GM18508 (cell line): ENCODE data around the gene ZNF718.
"Not testable (repeated sequence)": the region's sequence is repeated elsewhere in the genome, so short reads cannot be mapped to it uniquely, and the experiment has no call there.

Experiments used
- ATAC-seq: cut with Tn5 transposase; IDR thresholded peaks from one replicate; pipeline ENCODE4 v1.9.1; 2021; ENCODE audit warnings: moderate number of reproducible peaks; ENCODE audit not compliant: insufficient read depth, unreplicated experiment

Gene ZNF718

DNA sequence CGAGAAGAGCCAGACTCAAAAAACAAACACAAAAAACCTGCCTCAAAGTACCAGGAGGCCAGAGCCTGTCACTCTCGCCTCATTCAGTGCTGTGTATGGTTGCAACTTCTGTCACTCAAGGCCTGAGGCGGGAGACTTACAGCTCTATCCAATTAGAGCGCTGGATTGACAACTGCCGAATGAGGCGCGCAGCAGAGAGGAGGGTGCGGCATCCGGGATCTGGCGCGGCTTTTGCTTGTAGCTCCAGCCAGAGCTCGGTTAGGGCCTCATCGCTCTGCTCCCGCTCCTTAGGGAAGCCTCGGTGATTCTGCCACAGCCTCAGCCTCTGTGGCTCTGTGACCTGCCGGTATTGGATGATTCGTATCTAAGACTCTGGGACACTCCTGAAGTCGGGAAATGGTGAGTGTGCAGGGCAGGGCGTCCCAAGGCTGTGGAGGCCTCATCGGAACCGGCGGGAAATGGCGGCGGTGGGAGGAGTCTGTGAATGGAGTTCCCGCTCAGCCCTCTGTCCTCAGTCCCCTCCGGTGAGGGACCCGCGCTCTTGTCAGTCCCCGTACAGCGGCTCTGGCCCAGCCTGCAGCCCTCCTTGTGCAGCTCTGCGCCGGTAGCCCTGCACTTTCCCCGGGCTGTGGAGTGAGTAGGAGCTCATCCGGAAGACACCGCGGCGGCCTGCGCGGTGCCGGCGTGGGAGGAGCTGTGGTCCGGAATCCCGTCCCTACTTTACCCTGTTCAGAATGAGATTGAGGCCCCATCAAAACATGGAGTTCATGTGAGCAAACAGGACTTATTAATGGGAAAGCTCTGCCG lies at the start of gene ZNF718:
ZNF718 (plus strand) TSS at position 227 of the 807 bp plus-strand sequence; CDS start at position 397, 170 bp downstream.
- peak; percentile 99 for ATAC-seq

- no peak for ATAC-seq
Measured at GRCh38 chr4:85951-86350, 38.4 kb upstream of the ZNF718 start.

DNA sequence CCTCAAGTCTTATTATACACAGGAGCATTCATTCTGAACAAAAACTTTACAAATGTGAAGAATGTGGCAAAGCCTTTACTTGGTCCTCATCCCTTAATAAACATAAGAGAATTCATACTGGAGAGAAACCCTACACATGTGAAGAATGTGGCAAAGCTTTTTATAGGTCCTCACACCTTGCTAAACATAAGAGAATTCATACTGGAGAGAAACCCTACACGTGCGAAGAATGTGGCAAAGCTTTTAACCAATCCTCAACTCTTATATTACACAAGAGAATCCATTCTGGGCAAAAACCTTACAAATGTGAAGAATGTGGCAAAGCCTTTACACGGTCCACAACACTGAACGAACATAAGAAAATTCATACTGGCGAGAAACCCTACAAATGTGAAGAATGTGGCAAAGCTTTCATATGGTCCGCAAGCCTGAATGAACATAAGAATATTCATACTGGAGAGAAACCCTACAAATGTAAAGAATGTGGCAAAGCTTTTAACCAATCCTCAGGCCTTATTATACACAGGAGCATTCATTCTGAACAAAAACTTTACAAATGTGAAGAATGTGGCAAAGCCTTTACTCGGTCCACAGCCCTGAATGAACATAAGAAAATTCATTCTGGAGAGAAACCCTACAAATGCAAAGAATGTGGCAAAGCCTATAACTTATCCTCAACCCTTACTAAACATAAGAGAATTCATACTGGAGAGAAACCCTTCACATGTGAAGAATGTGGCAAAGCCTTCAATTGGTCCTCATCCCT lies 37.6 kb upstream of the ZNF718 start:
- ATAC-seq, result not testable (repeated sequence)

DNA sequence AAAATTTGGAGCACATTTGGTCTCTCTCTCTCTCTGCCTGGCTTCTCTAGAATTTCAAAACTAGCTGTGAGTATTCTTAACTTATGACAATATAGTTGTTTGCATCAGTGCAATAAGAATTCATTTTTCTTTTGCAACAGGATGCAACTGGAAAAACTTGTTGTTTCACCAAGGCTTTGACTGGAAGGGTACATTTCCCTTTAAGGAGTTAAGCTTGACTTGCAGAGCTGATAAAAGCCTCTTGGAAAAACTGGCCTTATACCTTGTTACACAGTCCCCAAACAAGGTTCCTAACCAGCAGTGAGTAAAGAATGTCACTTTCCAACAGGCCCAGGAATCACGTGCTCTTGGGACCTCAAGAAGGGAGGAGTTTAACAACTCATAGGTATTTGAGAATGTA lies 25.9 kb upstream of the ZNF718 start:
- ATAC-seq, result no peak

- no peak for ATAC-seq
Measured at GRCh38 chr4:99863-100262, 24.4 kb upstream of the ZNF718 start.

DNA sequence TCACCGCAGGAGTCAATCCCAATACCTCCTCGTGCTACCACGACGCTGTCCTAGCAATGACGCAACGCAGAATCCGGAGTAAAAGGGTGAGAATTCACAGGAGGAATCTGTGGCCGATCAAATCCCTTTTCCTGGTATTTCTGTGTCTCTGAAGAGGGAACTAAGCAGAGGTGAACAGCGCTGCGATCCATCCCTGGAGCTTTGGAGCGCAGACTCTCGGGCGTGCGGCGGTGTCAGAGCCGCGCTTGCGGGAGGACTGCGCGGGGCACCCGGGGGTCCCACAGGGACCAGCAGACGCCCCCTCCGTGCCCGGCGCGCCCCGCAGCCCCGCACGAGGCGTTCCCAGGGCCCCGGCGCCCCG lies 17.2 kb upstream of the ZNF718 start:
- ATAC-seq, result no peak

- ATAC-seq, result no peak
Measured at GRCh38 chr4:107444-108429, 16.6 kb upstream of the ZNF718 start.

GRCh38 chr4:112771-113170 lies 11.5 kb upstream of the ZNF718 start:
- ATAC-seq, result no peak

DNA sequence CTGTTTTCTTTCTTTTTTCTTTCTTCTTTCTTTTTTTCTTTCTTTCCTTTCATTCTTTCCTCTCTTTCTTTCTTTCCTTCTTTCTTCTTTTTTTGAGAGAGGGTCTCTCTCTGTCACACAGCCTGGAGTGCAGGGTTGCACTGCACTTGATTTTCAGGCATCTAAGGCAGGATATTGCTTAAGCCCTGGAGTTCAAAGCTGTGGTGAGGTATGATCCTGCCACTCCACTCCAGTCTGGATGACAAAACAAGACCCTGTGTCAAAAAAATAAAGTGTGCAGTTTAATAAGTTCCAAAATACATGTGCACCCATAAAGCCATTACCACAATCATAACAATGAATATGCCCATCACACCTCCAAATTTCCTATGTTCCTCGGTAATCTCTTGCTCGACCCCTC lies 10.6 kb upstream of the ZNF718 start:
- no peak for ATAC-seq

GRCh38 chr4:114149-114548 lies 10.2 kb upstream of the ZNF718 start:
- no peak for ATAC-seq

DNA sequence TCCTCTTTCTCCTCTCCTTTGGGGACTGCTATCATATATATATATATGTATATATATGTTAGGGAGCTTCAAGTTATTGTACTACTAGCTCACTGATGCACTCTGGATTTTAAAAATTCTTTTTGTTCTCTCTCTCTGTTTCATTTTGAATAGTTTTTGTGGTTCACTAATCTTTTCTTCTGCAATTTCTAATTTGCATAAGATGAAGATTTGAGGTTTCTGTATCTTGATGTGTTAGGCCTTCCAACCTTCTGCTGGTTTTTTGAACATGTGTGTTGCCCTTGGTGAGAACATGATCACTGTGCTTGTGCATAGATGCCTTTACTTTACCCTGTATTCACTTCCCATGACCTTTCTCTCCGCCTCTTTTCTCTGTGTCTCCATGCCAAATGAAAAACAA lies 7.8 kb upstream of the ZNF718 start:
- no peak for ATAC-seq

DNA sequence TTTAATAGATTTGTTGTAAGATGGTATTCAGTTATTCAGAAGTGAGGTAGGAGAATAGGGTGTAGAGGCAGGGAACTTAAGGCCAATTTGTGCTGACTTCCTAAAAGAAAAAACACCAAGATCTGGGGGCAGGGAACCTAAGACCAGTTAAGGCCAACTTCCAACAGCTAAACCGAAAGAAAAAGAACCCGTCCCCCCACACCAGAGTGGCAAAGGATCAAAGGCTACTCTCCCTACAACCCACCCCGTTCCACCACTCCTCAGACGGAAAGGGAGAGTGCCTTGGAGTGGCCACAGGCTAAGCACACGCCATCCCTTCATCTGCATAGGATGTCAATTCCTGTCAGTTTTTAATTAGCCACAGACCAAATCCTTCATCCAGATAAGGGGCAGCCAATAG lies 3.7 kb upstream of the ZNF718 start:
- no peak for ATAC-seq

DNA sequence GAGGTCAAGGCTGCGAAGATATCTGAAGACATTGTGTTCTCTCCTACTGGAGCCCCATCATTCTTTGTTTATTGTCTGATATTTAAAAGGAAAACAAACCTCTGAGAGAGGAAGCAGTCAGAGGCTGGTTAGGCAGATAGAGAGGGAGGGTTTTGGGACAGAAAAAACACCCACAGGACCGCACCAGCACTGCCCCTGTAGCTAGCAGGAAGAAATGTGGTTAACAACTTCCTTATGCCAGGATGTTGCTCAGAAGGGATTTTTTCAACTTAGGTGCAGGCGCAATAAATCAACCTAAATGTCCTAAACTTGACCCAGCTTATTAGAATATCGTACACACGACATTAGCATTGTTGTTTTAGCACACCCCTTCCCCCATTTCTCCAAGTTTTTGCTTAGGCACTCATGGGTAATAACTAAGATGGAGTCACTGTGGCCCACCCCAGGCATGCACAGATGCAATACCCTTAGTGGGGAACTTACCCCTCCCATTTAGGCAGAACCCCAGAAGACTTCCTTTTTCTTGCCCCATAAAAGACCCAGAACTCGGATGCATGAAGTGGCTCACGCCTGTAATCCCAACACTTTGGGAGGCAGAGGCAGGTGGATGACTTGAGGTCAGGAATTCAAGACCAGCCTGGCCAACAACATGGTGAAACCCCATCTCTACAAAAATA lies 2.8 kb upstream of the ZNF718 start:
- ATAC-seq, result no peak

DNA sequence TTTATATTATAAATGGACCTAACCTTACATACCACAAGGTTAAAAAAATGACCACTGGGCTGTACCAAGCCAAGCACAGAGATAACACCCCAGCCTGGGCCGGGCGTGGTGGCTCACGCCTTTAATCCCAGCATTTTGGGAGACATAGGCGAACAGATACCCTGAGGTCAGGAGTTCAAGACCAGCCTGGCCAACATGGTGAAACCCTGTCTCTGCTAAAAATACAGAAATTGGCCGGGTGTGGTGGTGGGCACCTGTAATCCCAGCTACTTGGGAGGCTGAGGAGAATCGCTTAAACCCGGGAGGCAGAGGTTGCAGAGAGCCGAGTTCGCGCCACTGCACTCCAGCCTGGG lies 403 bp upstream of the ZNF718 start:
- ATAC-seq, result not testable (repeated sequence)

GRCh38 chr4:125091-125771 lies 930 bp downstream of the ZNF718 start:
- no peak for ATAC-seq

- ATAC-seq, result no peak
Measured at GRCh38 chr4:125833-126232, 1.5 kb downstream of the ZNF718 start.

- no peak for ATAC-seq
Measured at GRCh38 chr4:132483-132882, 8.2 kb downstream of the ZNF718 start.

GRCh38 chr4:138935-139334 lies 14.6 kb downstream of the ZNF718 start:
- no peak for ATAC-seq

DNA sequence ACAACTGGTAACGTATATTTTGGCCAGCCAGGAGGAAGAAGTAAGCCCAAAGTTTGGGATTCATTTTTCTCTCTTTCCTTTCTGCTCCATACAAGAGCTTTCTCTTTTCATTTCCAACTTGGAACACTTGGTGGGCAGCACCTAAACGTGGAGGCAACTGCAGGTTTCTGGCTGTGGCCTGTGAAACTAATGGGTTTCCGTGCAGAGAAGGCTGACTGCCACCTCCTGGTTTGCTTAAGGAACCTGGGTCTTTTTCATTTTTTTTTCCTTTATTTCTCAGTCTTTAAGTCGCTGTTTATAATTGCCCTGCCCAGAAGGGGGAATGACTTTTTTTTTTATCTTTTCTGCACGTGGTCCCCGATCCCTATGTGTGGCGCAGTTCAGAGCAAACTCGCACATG lies 15.4 kb downstream of the ZNF718 start:
- no peak for ATAC-seq

DNA sequence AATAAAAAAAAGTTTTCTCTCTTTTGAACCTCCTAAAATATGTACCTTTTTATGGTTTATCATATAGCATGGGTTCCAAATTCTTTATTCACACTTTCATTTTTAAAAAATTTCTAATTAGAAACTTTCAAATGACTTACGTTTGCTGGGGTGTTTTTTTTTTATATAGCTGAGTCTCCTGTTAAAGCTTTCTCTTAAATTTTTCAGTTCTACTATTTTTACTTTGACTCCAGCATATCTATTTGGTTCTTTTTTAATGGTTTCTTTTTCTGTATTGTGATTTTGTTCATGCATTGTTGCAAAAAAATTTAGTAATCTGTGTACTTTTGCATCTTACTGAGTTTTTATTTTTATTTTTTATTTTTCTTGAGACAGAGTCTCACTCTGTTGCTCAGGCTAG lies 22.3 kb downstream of the ZNF718 start:
- no peak for ATAC-seq
